Measurements from ENCODE around the gene ZC3H11A. TPM values are rescaled to one million over a fixed set of nuclear protein-coding genes. Genes with fewer than 3 reads are reported as not detected.

ZC3H11A gene
- polyA plus RNA-seq, 1 of the 3 experiments (the other 2 are of a cell fraction), result 38.0 TPM

DNA sequence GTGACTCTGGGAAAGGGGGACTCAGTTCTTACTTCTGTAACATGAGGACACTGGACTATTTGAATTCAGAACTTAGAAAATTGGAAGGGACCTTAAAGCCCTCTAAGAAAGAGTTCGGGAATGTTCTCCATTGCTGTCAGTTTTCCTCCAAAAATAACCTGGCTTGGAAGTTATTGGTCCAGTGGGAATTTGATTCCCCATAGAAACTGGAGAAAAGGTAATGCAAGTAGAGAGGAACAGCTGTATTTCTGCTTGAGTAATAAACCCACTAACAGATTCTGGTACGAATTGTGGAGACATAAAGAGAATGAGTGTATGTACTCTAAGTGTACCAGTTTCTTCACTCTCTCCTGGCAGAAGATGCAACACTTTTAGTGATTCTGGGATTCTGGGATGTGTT, 1.8 kb downstream of the ZC3H11A start (continued):
- TF ChIP-seq, protein P1, sequence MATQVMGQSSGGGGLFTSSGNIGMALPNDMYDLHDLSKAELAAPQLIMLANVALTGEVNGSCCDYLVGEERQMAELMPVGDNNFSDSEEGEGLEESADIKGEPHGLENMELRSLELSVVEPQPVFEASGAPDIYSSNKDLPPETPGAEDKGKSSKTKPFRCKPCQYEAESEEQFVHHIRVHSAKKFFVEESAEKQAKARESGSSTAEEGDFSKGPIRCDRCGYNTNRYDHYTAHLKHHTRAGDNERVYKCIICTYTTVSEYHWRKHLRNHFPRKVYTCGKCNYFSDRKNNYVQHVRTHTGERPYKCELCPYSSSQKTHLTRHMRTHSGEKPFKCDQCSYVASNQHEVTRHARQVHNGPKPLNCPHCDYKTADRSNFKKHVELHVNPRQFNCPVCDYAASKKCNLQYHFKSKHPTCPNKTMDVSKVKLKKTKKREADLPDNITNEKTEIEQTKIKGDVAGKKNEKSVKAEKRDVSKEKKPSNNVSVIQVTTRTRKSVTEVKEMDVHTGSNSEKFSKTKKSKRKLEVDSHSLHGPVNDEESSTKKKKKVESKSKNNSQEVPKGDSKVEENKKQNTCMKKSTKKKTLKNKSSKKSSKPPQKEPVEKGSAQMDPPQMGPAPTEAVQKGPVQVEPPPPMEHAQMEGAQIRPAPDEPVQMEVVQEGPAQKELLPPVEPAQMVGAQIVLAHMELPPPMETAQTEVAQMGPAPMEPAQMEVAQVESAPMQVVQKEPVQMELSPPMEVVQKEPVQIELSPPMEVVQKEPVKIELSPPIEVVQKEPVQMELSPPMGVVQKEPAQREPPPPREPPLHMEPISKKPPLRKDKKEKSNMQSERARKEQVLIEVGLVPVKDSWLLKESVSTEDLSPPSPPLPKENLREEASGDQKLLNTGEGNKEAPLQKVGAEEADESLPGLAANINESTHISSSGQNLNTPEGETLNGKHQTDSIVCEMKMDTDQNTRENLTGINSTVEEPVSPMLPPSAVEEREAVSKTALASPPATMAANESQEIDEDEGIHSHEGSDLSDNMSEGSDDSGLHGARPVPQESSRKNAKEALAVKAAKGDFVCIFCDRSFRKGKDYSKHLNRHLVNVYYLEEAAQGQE (IDR thresholded peaks at IDR 0.05; ENCODE audit: low read depth, low read length), result no peak
- TF ChIP-seq, protein P2, sequence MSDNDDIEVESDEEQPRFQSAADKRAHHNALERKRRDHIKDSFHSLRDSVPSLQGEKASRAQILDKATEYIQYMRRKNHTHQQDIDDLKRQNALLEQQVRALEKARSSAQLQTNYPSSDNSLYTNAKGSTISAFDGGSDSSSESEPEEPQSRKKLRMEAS (IDR thresholded peaks at IDR 0.05; ENCODE audit: low read depth), result no peak

DNA sequence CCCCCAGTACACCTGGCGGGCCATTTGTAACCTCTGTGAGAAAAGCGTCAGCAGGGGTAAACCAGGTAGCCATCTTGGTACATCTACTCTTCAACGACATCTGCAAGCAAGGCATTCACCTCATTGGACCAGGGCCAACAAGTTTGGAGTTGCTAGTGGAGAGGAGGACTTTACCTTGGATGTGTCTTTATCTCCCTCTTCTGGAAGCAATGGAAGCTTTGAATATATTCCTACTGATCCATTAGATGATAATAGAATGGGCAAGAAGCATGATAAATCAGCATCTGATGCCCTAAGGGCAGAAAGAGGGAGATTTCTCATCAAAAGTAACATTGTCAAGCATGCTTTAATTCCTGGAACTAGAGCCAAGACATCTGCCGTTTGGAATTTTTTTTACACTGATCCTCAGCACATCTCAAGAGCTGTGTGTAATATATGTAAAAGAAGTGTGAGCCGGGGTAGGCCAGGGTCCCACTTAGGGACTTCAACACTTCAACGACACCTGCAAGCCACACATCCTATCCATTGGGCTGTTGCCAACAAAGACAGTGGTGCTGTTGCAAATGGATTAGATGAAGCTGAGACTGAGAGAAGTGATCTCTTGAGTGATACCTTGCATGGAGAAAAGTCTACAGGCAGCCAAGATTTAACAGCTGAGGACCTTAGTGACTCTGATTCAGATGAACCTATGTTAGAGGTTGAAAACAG, 2.7 kb downstream of the ZC3H11A start:
- Histone ChIP-seq H3K4me3 (ENCODE audit: low read depth in 2 of 2, low read length in 1 of 2) (no peak overlapping the region; a peak in 1 of 4 replicates), H3K4me2 (peak overlapping the region; percentile 95; the same call in 1 of the 2 replicates), H3K27me3 (ENCODE audit: insufficient read depth) (no peaks in the 10 kb centered on the region), H3K27ac (ENCODE audit: low read depth in 2 of 2, low read length in 1 of 2) (no peak overlapping the region; a peak in 1 of 4 replicates), H3K9me3 (no peaks in the 10 kb centered on the region), H2AFZ (ENCODE audit: low read depth) (no peak overlapping the region), H3F3A (replicated peaks; ENCODE audit: insufficient read depth) (peaks cover 7% of the 10 kb centered on the region), H4K20me1 (ENCODE audit: insufficient read depth) (peaks cover 68% of the 10 kb centered on the region), H3K4me1 (ENCODE audit: control insufficient read depth in 1 of 2, insufficient read depth in 2 of 2, low read depth in 1 of 2, low read length in 1 of 2) (peaks cover 21 to 33% of the 10 kb centered on the region in 2 experiments; a peak in 3 of 4 replicates), H3K36me3 (replicated peaks in 1 of 2; ENCODE audit: control insufficient read depth in 1 of 2, insufficient read depth in 2 of 2, low read length in 1 of 2) (peaks cover 45 to 50% of the 10 kb centered on the region in 2 experiments), H3K79me2 (ENCODE audit: insufficient read depth) (peaks cover 72% of the 10 kb centered on the region), H3K9ac (no peak overlapping the region), H3K9me2 (no peaks in the 10 kb centered on the region)
- DNase-seq, result no peak
- CTCF ChIA-PET, result no interaction called here
- WGBS (ENCODE audit: low lambda C conversion rate), result 80% methylated on average over 5 of the region's 6 CpGs
- TF ChIP-seq EP300 (IDR thresholded peaks at IDR 0.05; ENCODE audit: borderline replicate concordance in 1 of 2, low read depth in 1 of 2, low read length in 1 of 2) (no peak), GABPA (IDR thresholded peaks at IDR 0.05; ENCODE audit: low read depth) (no peak), SIN3A (IDR thresholded peaks at IDR 0.05; ENCODE audit: borderline replicate concordance, low read depth, low read length) (no peak), RFX5 (IDR thresholded peaks at IDR 0.05; ENCODE audit: low read length) (no peak), NFIC (IDR thresholded peaks at IDR 0.05; ENCODE audit: borderline replicate concordance) (no peak; the same call in 1 of the 2 replicates), YY1 (IDR thresholded peaks at IDR 0.05; ENCODE audit: low read depth) (no peak), RCOR1 (IDR thresholded peaks at IDR 0.05; ENCODE audit: low read length) (no peak), JUND (IDR thresholded peaks at IDR 0.05) (no peak), POLR2AphosphoS5 (IDR thresholded peaks at IDR 0.05; ENCODE audit: low read depth, low read length) (no peak), SMC3 (IDR thresholded peaks at IDR 0.05; ENCODE audit: low read depth, low read length) (no peak)
- TF ChIP-seq, protein P1 (IDR thresholded peaks at IDR 0.05; ENCODE audit: low read depth, low read length), result no peak
- TF ChIP-seq, protein P3, sequence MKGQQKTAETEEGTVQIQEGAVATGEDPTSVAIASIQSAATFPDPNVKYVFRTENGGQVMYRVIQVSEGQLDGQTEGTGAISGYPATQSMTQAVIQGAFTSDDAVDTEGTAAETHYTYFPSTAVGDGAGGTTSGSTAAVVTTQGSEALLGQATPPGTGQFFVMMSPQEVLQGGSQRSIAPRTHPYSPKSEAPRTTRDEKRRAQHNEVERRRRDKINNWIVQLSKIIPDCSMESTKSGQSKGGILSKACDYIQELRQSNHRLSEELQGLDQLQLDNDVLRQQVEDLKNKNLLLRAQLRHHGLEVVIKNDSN (IDR thresholded peaks at IDR 0.05; ENCODE audit: borderline replicate concordance, low read depth), result no peak
- TF ChIP-seq, protein P4, sequence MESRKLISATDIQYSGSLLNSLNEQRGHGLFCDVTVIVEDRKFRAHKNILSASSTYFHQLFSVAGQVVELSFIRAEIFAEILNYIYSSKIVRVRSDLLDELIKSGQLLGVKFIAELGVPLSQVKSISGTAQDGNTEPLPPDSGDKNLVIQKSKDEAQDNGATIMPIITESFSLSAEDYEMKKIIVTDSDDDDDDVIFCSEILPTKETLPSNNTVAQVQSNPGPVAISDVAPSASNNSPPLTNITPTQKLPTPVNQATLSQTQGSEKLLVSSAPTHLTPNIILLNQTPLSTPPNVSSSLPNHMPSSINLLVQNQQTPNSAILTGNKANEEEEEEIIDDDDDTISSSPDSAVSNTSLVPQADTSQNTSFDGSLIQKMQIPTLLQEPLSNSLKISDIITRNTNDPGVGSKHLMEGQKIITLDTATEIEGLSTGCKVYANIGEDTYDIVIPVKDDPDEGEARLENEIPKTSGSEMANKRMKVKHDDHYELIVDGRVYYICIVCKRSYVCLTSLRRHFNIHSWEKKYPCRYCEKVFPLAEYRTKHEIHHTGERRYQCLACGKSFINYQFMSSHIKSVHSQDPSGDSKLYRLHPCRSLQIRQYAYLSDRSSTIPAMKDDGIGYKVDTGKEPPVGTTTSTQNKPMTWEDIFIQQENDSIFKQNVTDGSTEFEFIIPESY (IDR thresholded peaks at IDR 0.05; ENCODE audit: borderline replicate concordance, low read depth), result no peak
- TF ChIP-seq, protein P5, sequence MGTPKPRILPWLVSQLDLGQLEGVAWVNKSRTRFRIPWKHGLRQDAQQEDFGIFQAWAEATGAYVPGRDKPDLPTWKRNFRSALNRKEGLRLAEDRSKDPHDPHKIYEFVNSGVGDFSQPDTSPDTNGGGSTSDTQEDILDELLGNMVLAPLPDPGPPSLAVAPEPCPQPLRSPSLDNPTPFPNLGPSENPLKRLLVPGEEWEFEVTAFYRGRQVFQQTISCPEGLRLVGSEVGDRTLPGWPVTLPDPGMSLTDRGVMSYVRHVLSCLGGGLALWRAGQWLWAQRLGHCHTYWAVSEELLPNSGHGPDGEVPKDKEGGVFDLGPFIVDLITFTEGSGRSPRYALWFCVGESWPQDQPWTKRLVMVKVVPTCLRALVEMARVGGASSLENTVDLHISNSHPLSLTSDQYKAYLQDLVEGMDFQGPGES (IDR thresholded peaks at IDR 0.05; ENCODE audit: low read depth, low read length), result no peak
- POLR2A ChIA-PET, result no interaction called here

Measured in SK-N-SH (cell line).